Measurements from ENCODE around the gene SPEF1.

Gene SPEF1

DNA sequence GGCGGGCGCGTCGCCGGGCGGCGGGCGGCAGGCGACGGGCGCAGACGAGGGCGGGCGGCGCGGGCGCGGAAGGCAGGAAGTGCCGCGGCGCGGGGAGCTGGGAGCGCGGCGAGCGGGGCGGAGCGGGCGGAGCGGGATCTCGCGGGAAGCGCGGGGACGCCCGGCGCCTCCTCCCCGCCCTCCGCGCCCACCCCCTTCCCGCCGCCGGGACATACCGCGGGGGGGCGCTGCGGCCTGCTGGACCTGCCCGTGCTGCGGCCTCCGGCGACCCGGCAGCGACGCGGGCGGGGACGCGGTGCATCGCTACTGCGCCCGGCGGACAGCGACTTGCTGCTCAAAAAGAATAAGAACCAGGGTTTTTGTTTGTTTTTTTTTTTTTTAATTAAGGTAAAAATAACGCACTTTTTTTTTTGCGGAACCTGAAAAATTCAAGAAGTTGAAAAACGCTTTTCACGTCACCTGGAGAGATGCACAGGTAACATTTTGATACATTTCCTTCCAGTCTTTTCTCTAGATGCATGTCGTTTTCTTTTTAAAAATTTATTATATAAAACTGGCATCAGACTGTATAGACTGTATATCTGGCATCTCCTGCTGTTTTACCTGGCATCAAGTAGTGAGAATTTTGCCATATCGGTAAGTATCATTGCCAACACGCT, 5.5 kb upstream of the SPEF1 start, which contains the start of gene CENPB:
TSS of gene CENPB (minus strand) at position 76 of the 659 bp plus-strand sequence. CDS start 257 bp downstream, outside the sequence.
- DNase-seq: peak; percentile 93

DNA sequence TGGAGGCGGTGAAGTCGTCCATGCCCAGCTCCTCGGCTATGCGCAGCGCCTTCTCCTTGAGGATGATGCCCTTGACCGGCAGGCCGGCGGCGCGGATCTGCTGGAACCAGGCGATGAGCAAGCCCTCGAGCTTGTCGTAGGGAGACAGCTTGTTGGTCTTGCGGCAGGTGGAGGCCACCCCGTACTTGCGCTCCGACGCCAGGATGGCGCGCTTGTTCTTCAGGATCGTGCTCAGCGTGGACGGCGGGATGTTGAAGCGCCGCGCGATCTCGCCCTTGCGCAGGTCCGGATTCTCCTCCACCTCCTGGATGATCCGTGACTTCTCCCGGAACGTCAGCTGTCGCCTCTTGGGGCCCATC, 4.9 kb upstream of the SPEF1 start:
- no peak for DNase-seq

DNA sequence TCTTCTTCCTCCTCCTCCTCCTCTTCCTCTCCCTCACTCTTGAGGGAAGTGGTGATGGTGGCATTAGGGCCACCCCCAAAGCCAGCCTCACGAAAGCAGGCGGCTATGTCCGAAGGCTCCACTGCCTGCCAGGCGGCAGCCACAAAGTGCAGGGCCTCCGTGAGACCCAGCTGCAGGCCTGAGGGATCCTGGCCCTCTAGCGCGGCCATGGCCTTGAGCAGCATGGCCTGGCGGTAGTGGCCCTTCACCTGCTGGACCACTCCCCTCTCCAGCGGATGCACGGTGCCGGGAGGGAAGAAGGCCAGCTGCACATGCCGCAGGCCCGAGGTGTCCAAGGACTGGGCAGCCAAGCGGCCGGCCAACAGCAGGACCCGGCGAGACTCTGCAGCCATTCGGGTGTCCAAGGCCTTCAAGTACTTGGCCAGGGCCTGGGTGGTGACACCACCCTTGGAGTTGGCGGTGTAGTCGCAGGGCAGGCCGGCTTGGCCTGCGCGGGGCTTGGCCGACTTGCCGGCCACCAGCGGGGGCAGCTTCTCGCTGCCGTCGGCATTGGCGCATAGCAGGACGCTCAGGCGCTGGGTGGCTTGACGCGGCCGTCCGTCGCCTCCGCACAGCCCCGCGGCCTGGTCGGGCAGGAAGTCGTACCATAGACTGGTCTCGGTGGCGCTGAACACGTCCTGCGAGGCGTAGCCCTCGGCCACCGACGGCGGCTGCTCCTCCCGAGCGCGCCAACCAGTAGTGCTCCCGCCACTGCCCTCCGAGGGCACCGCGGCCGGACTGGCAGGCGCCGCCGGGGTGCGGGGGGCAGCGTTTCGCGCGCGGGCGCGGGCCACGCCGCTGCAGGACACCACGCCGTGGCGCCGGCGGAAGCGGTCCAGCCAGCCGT, 4.2 kb upstream of the SPEF1 start:
- no peak for DNase-seq

DNA sequence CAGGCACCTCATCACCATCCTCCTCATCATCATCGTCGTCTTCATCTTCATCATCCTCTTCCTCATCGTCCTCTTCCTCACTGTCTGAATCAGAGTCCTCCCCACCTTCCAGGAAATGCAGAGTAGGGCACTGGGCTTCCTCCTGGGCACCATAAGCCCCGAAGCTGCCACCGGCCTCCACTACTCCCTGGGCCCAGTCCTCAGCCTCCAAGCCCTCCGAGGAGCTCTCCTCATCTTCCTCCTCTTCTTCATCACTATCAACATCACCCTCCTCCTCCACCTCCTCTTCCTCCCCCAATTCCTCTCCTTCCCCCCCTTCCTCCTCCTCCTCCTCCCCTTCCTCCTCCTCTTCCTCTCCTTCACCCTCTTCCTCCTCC, 3.6 kb upstream of the SPEF1 start:
- DNase-seq: no peak

DNA sequence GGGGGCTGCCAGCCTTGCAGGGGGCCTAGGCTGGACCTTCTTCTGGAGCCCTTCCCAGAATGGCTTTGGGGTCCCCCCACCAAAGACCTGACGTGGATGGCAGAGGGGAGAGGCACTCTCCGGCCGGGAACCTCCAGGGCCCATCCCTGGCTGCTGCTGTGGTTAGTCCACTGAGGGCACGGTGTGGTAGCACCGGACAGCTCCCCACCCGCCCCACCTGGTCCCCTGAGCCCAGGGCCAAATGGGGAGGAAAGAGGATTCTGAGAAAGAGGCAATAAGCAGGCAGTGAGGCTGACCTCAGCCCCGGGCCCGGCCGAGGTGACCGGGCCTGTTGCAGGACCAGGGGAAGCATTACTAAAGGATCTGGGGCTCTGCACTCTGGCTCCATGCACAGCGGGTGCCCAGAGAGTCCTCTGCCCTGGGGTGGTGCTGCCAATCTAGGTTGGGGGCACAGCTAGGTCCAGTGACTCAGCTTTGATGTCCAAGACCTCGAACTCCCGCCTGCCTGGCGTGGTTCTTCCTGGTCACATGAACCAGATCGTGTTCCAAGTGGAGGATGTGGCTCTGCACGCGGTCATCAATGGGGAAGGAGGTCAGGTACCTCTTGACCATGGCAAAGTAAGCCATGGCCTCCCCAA, 3.1 kb upstream of the SPEF1 start:
- DNase-seq: no peak

DNA sequence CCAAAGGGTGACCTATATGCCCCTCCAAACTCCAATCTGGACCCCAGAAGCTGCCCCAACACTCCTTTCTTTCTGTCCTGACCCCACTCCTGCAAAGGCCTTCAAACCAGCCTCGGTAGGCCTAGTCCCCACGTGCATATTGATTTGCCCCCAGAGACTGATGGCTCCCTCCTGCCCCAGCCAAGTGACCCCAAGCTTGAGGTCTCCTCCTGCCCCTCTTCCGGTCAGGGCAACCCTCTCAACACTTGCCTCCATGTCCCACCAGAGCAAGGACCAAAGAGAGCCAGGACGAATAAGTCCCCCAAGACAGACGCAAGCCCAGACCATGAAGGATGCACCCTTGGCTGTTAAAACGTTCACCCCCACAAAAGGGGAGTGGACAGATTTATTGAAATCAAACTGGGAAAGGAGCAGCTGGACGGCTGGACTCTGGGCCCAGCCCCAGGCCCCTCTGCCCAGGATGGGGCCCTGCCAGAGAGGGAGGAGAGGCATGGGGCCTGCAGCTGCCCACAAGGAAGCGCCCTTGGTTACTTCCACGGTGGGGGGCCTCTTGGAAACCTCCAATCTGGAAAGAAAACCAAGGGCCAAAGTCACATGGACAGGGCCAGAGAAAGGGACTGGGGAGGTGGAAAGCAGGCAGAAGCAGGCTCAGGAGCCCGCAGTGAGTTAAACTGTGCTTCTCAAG, 2.4 kb upstream of the SPEF1 start:
- DNase-seq: no peak

DNA sequence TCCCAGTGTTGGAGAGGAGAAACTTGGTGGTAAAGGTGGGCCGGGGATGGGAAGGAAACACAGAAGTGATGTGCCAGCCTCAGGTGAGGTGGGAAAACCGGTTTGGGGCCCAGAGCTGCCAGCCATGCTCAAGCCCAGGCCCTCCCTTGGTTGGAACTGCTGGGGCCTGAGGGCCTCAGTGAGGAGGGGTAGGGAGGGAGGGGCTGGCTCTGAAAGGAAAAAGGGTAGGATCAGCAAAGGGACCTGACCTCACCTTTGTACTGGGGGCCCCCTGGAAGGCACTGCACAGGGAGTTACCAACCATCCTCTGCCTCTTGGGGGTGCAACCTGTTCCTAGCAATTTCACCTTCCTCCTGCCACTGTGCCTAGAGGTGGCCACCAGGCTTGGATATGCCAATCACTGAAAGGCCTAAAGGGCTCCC, 1.8 kb upstream of the SPEF1 start:
- DNase-seq: no peak

DNA sequence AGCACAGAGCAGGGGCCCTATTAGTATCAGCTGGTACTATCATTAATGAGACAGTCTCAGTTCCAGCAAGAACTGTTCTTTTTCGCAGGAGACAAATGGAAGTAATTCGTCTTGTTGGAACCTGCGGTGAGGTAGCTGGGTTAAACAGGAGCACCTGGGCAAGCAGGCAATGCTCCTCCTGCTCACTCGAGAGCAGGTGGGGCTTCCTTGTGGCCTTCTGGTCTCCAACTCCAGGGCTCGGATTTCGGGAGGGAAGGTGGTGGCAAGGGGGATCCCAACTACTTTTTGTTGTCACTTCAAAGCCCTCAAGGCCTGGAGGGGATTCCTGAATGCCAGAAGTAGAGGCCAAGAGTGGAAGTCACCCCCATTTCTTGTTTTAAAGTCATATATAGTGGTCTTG, 1.3 kb upstream of the SPEF1 start:
- no peak for DNase-seq

DNA sequence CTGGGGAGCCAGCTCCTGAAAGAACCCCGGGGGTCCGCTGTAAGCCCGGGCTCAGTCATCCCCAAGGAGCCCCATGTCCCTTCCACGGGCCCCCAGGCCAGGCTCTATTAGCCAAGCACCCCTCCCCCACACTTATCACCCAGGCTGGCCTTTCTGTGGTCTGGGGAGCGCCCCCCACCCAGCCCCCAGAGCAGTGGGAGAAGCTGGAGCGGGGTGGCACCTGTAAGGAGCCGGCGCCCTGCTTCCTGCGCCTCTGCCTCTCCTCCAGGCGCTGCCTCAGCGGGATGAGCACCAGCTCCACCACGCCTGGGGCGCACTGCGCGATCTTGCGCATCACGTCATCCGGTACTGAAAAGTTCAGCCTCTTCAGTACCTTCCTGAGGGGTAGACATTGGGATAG, 2.3 kb downstream of the SPEF1 start:
- no peak for DNase-seq

DNA sequence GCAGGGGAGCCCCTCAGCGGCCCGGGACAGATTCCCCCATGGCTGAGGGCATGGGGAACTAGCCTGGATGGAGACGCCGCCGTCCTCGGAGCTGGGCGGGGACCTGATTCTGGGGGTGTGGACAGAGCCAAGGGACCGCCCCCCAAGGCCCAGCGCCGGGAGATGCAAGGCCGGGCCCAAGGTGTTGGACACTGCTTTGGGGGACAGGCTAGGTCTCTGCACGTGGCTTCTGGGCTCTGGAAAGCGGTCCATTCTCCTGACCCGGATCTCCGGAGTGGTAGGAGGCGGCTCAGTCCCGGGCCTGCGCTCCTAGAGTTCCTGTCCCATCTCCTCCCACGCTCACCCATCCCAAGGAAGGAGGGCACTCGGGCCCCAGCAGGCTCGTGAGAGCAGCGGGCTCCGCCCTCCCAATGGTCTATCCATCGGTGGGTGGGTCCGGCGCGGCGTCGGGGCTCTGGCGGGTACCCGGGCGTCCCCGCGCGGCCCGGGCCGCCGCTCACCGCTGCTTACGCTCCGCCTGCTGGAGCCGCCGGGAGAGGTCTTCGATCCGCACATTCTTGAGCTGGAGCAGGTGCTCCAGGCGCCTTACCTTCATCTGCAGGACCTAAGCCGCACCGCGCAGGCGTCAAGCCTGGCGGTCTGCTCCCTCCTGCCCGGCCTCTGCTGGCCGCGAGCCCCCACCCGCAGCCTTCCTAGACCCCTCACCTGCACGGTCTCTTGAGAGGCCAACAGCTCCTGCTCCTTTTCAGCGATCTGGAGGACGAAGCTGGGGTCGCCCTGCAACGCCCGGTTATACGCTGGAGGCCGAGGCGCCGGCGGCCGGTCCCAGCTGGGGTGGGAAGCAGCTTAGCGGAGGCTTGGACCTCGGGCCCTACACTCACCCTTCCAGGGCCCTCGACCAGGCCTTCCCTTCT, 3.3 kb downstream of the SPEF1 start:
- DNase-seq: peak; percentile 50

DNA sequence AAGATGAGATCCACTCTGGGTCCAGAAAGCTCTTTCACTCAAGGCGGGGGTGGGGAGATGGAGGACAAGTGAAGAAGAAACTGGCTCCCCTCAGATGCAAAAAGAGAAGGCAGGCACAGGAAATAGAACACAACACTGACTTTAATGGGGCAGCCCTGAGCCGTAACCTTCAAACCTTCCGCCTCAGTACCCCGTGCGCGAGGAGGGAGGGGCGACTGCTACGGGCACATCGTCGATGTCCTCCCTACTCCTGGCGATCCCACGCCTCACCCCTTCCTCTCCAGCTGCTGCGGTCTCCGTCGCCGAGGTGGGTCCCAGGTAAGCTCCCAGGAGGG, 3.9 kb downstream of the SPEF1 start:
- DNase-seq: no peak

DNA sequence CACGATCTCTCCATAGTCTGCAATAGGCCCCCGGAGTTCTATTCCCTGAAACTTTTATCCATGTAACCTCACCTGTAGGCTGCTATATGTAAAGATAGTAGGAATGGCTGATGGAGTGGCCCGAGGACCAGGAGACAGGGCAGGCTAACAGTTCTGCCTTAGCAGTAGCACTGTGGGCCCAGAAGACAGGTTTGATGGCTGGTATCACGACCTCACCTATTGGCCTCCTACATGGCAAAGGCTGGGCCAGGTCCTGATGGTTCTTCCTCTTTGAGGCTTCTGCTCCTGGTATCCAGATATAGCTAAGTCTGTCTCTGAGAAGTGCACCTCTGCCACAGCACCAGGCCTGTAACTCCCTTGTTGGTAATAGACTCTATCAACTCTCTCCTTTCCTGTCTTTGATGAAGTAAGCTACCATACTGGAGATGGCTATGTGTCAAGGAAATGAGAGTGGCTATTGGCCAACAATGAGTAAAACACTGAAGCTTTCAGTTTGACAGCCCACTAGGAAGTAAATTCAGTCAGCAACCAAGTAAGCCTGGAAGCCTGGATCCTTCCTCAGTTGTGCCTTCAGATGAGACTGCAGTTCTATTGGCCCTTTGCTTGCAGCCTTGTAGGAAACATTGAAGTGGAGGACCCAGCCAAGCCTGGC, 5.7 kb downstream of the SPEF1 start:
- DNase-seq: no peak

DNA sequence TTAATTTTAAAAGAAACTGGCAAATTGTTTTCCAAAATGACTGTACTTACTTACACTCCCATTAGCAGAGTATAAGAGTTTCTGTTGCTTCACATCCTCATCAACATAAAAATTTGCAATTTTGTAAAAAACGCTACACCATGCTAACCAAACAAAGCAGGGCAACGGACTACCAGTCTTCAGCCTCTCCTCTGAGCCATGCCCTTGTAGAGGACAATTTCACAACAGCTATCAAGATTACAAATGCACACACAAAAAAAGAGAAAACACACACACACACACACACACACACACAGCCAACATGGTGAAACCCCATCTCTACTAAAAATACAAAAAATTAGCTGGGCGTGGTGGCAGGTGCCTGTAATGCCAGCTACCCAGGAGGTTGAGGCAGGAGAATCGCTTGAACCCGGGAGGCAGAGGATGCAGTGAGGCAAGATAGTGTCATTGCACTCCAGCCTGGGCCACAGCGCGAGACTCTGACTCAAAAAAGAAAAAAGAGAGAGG, 9.6 kb downstream of the SPEF1 start:
- DNase-seq: no peak

DNA sequence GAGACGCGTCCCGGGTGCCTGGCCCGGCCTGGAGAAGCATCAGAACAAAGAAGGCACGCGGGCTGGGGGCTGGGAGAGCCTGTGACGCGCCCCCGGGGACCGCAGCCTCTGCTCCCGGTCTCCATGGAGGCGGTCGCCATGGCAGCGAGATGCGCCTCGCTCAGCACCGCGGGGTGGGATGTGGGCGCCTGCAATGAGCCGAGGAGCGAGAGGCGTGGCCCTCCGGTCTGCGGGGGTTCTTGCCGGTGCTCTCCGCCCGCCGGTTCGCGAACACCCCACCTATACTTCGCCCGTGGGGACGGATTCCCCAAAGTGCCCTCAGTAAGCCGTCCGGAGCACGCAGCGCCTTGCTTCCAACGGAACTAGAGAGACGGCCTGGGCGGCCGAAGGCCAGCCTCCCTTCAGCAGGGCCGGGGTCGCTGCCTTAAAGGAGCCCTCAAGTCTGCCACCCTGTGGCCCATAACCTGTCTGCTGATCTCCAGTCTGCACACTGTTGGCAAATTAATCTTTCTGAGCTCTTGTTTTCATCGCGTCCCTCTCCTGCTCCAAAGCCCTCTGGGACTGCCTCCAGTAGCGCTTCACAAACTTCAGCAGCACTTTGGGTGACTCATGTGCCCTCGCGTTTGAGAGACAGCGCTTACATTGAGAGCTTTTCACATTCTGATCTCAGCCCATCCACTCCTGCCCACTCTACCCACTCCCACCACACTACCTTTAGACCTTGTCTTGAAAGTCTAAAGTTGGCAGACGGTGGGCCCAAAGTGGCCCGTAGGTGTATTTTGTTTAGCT, 12.7 kb downstream of the SPEF1 start:
- DNase-seq: peak; percentile 88

DNA sequence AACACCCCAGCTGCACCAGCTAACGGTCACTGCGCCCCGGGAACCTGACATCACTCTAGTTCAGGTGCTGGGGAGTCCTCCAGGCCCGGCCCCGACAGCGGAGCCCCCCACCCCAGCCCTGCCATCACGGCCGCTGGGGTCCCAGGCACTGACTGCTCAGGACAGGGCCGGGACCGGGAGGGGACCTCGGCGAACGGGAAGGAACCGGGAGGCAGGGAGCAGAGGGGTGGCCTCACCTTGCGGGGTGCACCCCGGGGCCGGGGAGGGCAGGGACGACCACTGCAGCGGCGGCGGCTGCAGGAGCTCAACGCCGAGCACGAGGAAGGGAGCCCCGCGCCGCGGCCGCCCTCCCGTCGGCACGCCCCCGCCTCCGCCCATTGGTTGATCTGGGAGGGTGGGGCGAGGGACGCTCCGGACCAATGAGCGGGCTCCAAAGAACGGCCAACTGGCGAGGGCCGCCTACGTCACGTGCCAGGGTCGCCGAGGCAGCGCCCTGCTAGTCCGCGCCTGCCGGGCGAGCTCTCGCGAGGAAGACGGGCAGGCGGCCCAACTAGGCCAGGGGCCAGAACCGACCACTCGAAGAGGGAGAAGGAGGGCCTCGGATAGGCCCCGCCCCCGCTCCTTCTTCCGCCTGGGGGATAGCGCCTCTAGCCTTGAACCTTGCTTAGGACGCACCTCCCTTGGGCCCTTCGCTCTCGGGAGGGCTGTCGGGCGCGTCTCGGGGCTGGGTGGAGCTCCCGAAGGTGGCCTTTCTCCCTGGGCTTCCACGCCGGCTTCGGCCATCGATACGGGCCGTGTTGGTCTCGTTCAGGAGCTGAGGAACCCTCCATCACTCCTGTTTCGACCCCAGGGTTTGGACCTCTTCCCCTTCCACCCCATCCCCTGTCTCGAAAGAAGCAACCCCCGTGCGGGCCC, 13.6 kb downstream of the SPEF1 start, which contains the start of gene ADISSP:
TSS of gene ADISSP (minus strand) at position 327 of the 915 bp plus-strand sequence. CDS start 7,653 bp downstream, outside the sequence.
- peak; percentile 99 for DNase-seq

DNA sequence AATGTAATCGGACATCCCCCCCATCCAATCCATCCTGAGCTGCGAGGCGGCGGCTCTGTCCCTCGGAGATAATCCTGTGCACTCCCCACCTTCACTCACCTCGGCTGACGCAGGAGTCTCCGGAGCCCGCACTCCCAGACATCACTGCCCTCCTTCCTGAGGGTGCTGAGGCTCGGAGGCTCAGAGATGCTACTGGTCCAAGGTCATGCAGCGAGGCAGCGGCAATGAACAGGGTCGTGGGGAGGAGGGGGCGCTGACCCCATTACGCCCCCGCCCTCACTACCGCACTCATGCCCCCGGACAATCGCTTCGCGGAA, 14.2 kb downstream of the SPEF1 start:
- DNase-seq: peak; percentile 33

DNA sequence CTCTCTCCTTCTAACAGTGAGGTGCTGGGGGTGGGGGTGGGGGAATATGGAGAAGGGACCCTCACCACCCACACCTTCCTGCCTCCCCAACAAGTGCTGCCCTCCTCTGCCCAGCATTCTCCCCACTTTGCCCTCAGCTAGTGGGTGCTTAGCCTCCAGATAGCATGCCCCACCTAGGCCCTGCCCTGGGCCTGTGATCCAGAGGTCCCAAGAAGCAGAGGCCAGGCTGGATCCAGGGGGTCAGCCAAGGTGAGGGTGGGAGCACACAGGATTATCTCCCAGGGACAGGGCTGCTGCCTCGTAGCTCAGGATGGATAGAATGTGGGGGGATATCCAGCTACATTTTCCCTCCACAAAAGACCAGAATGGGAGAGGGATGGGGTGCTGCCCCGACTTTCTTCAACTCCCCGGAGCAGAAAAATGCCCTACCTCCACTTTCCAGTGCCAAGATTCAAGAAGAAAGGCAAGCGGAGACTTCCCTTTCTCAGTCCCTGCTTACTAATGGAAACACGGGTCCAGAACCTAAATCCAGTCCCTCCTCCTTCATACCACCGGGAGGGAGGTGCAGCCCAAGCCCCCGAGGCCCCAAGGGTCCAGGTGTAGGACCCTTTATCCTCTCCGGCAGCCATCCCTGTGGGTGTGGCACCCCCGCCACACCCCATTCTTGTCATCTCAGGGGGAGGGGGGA, 14.7 kb downstream of the SPEF1 start:
- DNase-seq: no peak

DNA sequence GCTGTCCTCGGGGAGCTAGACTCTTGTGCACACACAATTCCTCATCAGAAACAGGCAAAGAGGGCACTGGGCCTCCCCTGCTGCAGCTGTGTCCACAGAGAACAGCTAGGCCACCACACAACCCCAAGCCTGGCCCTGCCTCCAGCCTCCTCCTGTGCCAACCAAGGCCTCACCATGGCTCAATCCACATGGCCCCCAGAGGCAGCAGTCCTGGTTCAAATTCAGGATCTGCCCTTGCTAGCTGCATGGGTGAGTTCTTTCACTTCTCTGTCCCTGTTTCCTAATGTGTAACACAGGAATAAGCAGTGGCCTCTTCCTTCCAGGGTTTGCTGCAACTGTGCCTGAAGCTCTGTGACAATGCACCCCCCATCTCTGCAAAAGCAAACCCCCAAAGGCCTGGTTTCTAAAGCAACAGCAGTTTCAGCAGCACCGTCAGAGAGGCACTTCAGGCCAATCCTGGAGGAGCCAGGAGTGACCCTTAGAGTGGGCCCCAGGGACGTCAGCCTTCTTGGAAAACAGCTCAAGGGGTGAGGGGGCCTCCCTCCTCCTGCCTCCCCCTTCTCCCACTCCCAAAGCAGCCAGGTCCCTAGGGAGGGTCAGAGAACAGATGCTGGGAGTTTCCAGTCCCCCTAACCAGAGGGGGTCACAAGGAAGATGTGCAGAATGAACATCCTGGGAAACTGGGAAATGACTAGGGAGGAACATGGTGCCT, 15.9 kb downstream of the SPEF1 start:
- no peak for DNase-seq
